A673 (cell line): ENCODE data around the gene EEF2K.

Experiments used
- CTCF ChIP-seq: fragments of 300-800, 200-600 bp; sonication (generic); conservative IDR thresholded peaks from 2 replicates; pipeline ENCODE4 v1.5.1; 2017; ENCODE audit warnings: low read depth, mild to moderate bottlenecking, antibody characterized with exemption, low read length, moderate library complexity, mixed read lengths
- EZH2 ChIP-seq: fragments of 200-600 bp; sonication (generic); IDR thresholded peaks from 2 replicates; pipeline ENCODE4 v1.6.1; 2017; ENCODE audit warnings: borderline replicate concordance, low read depth, mild to moderate bottlenecking, mixed read lengths, antibody characterized with exemption, low read length; ENCODE audit not compliant: poor library complexity, severe bottlenecking

GRCh38 chr16:22161999-22162655, 44.0 kb upstream of the EEF2K start, which contains the start of gene SDR42E2:
- TF ChIP-seq CTCF, result no peak
- no peak for TF ChIP-seq EZH2
